Suppressor macrophage treated with lipopolysaccharide for 4 hours (primary cell): ENCODE results near the gene CLSTN3.

Experiments
- DNase-seq: peaks from one replicate; pipeline ENCODE4 v3.0.0-alpha.2; 2020

Gene CLSTN3

GRCh38 chr12:7129872-7130691, at the start of gene CLSTN3:
Gene CLSTN3, plus strand, starts transcription at chr12:7130371. Its CDS starts 278 bp downstream, at chr12:7130649.
- peak; percentile 57 for DNase-seq

DNA sequence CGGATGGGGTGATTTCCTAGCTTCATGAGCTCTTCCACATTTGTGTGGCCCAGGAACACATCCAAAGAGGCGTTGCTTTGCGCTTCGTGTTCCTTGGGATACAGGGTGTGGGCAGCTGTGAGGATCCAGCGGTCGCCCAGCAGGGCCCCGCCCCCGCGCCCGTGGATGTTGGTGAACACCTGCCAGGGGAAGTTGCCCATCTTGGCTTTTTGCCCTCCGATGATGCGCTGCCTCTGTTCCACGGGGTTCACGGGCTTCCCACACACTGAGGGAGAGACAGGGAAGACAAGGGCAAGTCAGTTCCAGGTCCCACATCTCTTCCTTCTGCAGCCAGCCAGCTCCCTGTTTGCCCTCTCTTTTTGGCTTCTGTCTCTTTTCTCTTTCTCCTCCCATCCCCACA, 49.1 kb upstream of the CLSTN3 start:
- DNase-seq = no peak

GRCh38 chr12:7083125-7083524, 47.0 kb upstream of the CLSTN3 start:
- DNase-seq = no peak

DNA sequence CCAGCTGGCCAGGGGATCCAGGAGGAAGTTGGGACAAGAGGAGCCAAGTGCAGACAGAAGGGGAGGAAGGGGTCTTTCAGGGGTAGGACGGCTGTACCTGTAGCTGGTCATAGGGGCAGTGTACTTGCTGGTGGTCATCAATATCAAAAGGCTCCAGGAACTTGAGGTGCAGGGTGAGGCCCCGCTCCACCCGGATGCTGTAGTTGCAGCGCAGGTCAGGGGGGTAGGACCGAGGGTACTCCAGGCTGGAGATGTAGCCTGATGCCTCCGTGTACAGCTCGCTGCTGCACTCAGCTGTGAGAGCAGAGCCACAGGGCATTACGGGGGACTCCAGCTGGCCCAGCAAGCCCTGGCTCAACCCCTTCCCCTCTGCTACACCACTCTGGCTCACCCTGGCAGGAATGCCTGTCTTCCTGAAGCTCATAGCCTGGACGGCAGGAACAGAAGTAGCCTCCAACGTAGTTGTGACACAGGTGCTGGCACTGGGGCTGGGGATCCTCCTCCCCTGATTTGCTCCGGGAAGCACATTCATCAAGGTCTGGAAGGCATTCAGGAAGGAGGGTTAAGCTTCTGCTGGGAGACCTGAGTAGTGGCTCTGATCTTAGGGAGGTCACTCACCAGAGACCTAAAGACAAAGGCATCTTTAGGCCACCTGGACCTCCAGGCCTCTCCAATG, 40.8 kb upstream of the CLSTN3 start:
- no peak for DNase-seq

DNA sequence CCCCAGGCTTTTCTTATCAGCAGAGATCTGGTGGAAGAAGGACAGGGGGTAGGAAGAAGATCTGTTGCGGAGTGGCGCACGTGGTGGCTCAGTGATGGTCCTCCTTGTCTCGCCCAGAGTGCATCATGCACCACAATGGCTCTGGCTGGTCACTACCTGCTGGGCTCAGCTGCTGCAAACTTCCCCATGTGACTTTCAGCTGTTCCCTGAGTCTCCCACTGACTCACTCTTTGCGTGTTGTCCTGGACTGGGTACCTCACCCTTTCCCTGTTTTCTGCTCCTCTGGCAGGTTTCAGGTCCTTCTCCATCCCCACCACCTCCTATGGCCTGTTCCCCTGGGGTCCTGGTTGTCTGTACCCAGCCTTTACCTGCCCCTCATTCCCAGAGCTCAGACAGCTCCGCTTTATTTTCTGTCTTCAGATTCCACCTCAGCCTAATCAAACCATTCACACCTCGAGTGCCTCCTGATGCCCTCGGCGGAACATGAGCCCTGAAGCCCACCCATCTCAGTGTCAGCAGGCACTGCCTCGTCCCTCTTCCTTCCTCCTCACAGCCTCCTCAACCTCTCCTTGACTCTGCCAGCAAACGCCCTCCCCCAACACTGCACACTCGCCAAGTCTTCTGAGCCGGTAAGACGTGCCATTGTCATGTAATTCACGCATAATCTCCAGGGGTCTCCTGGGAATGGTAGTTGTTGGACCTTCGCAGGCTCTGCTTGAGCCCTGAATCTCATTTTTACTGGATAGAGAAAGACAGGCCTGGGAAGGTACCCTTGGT, 39.8 kb upstream of the CLSTN3 start:
- no peak for DNase-seq

DNA sequence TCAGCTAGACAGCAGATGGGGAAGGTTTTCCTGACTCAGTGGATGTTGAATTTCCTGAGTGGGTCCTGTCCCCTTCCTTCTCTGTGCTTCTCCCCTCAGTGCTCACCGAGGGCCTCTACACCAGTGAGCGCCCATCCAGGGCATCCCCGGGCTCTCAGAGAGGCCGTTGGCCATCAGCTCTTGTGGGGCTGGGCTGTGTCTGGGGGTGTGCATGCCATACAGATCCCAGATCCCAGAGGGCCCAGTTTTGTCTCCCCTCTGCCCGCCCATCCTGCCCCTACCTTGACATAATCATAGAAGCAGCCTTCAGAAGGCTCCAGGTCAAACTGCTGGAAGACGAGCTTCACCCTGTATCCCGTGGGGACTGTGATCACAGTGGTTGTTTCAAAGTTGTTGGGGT, 39.0 kb upstream of the CLSTN3 start:
- no peak for DNase-seq

GRCh38 chr12:7091660-7092228, 38.4 kb upstream of the CLSTN3 start:
- no peak for DNase-seq

DNA sequence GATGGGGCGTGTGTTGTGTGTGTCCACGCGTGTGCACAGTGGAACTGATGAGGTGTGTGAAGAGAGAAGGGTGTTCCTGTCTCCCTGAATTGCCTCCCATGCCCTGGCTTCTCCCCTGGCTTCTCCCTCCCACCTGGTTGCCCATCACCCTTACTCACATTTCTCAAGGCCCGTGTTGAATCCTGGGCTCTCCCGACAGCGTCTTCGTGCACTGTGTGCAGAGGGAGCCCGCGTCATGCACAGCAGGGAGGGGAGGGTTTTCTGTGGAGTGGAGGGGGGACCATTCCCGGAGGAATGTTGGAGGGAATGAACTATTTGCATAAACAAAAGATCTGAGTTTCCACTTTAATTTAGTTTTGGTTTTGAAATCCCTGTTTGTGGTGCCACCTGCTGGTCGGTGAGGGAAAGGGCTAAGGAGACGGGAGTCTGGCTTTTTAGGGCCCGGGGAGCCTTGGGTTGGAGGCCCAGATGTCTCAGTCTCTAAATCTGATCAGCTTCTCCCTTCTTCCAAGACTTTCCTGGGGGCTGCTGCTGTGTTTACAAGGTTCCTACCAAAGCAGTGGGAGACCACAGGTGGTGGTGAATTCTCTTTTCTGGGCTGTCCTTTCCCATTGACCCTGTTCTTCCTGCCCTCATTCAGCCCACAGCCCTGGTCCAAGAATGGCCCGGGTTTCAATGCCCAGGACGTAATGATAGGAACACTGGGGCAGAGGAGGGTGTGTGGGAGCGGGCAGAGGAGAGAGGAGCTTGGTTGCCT, 37.8 kb upstream of the CLSTN3 start, which contains the start of gene C1R:
Gene C1R, minus strand, starts transcription at position 217 of the 757 bp plus-strand sequence. Its CDS starts 57 bp downstream, at position 160.
- DNase-seq = peak; percentile 76

- DNase-seq = no peak
Observed at GRCh38 chr12:7092986-7093460, 37.1 kb upstream of the CLSTN3 start.

GRCh38 chr12:7093486-7093885, 36.7 kb upstream of the CLSTN3 start:
- DNase-seq = no peak

DNA sequence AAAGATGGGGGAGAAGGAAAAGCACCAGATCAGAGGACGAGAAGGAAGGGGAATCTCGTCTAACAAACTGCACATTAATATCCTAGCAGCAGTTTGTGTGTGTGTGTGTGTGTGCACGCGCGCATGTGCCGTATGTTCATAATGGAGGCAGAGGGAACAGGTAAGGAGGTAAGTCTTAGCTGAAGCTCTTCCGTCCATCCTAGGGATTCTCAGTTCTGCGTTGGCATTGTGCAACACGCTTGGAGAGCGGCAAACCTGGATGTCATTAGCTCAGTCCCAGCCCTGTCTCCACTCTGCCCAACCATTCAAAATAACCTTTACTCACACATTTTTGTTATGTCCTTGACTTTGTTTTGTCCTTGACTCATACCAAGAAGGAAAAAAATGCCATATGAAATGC, 36.3 kb upstream of the CLSTN3 start:
- DNase-seq = no peak

GRCh38 chr12:7096006-7096932, 33.9 kb upstream of the CLSTN3 start:
- no peak for DNase-seq

DNA sequence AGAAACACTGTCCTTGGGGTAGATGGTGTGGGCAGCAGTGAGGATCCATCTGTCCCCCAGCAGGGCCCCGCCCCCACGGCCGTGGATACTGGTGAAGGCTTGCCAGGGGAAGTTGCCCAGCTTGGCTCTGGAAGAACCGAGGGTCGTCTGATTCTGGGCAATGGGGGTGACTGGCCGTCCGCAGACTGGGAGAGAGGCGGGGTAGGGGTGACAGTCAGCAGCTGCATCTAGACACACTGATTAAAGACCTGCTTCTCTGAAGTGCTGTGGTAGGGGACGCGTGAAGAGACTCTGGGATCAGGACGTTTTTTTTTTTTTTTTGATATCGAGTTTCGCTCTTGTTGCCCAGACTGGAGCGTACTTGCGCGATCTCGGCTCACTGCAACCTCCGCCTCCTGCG, 33.2 kb upstream of the CLSTN3 start:
- no peak for DNase-seq

- DNase-seq = peak; percentile 33
Observed at GRCh38 chr12:7099290-7099996, 30.7 kb upstream of the CLSTN3 start.

- DNase-seq = no peak
Observed at GRCh38 chr12:7100239-7100638, 29.9 kb upstream of the CLSTN3 start.

DNA sequence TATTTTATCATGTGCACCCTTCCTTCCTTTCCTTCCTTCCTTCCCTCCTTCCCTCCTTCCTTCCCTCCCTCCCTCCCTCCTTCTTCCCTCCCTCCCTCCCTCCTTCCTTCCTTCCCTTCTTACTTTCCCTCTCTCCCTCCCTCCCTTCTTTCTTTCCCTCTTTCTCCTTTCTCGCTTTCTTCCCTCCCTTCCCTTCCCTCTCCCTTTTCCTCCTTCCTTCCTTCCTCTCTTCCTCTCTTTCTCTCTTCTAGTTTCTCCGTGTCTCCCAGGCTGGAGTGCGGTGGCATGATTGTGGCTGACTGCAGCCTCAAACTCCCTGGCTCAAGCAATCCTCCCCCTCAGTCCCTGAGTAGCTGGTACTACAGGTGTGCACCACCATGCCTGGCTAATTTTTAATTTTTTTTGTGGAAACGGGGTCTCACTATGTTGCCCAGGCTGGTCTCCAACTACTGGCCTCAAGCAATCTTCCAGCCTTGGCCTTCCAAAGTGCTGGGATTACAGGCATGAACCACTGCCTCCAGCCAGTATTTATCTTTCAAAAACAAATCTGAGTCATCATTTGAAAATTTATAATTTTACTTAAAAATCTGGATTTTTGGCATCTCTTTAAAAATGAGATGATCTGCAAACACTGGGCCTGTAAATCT, 29.0 kb upstream of the CLSTN3 start:
- DNase-seq = no peak

GRCh38 chr12:7101694-7102131, 28.5 kb upstream of the CLSTN3 start:
- no peak for DNase-seq

DNA sequence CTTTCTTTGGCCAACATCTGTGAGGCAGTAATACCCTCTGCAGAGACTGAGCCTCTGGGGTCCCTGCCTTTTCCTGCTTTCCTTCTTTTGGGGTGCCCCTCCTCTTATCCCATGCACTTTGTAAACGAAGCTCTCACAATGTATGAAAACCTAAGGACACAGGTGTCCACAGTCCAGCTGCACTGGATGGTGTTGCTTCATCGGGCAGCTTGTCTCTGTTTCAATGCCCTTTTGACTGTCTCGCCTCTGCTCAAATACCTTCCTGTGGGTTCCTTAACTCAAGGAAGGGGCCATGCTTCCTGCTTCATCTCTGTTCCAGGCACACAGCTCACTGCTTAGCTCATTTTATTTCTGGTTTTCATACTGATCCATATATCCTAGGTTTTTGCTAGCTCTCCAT, 27.6 kb upstream of the CLSTN3 start:
- no peak for DNase-seq

DNA sequence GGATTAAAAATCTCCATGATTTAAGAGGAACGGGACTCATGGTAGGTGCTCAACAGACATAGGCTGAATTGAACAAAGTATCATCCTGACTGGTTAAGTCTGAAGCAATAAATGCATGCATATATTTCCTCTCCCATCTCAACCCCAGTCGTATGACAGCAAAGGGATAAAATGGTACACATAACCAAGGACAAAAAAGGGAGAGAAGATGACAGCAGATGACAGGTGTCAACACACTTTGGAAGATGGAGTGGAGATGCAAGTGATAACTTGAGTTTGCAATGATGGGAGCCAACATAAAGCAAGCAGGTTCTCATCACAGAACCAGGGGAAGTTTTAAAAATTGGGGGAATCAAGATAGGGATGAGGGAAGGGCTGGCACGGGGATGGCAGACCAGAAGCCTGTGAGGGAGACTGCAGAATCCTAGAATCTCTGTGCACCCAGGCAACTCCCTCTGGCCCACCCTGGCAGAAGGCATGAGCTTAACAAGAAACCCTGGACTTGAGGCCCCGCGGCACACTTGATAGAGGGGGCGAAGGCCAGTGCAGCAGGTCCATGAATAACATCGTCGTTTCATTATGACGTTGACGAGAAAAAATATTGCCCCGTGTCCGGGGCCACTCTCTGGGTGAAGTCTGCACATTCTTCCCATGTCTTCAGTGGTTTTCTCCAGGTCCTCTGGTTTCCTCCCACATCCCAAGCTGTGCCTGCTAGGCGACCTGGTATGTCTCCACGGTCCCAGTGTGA, 26.2 kb upstream of the CLSTN3 start:
- DNase-seq = no peak
